Sciatic nerve (tissue), 2 donors: ENCODE results near the gene GFI1. TPM values are rescaled to one million over a fixed set of nuclear protein-coding genes. Genes with fewer than 3 reads are reported as not detected.

Source experiments
- ATAC-seq: fragments of 200-7000 bp; cut with Tn5 transposase; one replicate; pipeline ENCODE4 v1.9.1; 2020; ENCODE audit warnings: mild to moderate bottlenecking, moderate library complexity
- DNase-seq: peaks from one replicate; pipeline ENCODE4 v3.0.0-alpha.2; 2020; ENCODE audit warnings: low spot score
- intact Hi-C: fragments of 100-400 bp; cut with DNase I; formaldehyde crosslinking; loops from one replicate; pipeline ENCODE4 v1.14.2; 2022
- total RNA-seq: library from RNA; stranded (reverse); fragmentation: NEBNext Ultra II Directional; extraction: Animal tissue kit (Norgen Biotek cat#: 25700); gene quantifications from one replicate; pipeline ENCODE4 v1.2.1, GENCODE V29; 2021
- donor health status: DM: no; HTN: no; CAD: no.
- donor health status: DM: no; HTN: no; CAD: no.

The GFI1 gene
- total RNA-seq, 1 donor from 2014 or later = 0.85 TPM

GRCh38 chr1:92493139-92493538 lies 6.4 kb upstream of the GFI1 start:
- intact Hi-C loops = no loop called here
- ATAC-seq (no peak), DNase-seq (no peak)

GRCh38 chr1:92488832-92489231 lies 2.1 kb upstream of the GFI1 start:
- DNase-seq (no peak), ATAC-seq (no peak)
- intact Hi-C loops = no loop called here

GRCh38 chr1:92488416-92488815 lies 1.7 kb upstream of the GFI1 start:
- ATAC-seq (no peak), DNase-seq (no peak)
- intact Hi-C loops = no loop called here

- DNase-seq (no peak), ATAC-seq (no peak)
- intact Hi-C loops = no loop called here
These were observed 417 bp upstream of the GFI1 start for GRCh38 chr1:92487078-92487605.

GRCh38 chr1:92485381-92486250 lies 1.1 kb downstream of the GFI1 start:
- ATAC-seq = peak; percentile 47
- intact Hi-C loops = no loop called here
- DNase-seq = peak; percentile 61

- DNase-seq (no peak), ATAC-seq (peak; percentile 29)
- intact Hi-C loops = no loop called here
These were observed 2.0 kb downstream of the GFI1 start for GRCh38 chr1:92484472-92485380.

- ATAC-seq (no peak), DNase-seq (no peak)
- intact Hi-C loops = no loop called here
These were observed 2.9 kb downstream of the GFI1 start for GRCh38 chr1:92483610-92484471.

GRCh38 chr1:92482665-92483609 lies 3.8 kb downstream of the GFI1 start:
- ATAC-seq = no peak
- DNase-seq = no peak

GRCh38 chr1:92481971-92482664 lies 4.6 kb downstream of the GFI1 start:
- intact Hi-C loops = no loop called here
- no peak for DNase-seq
- no peak for ATAC-seq

More at GRCh38 chr1:92482665-92483609, 3.8 kb downstream of the GFI1 start:
- intact Hi-C loops = no loop called here

GRCh38 chr1:92481599-92481925 lies 5.2 kb downstream of the GFI1 start:
- intact Hi-C loops = no loop called here
- DNase-seq (no peak), ATAC-seq (no peak)

GRCh38 chr1:92480813-92481598 lies 5.7 kb downstream of the GFI1 start:
- ATAC-seq = no peak
- no peak for DNase-seq
- intact Hi-C loops = no loop called here

- ATAC-seq = no peak
- no peak for DNase-seq
- intact Hi-C loops = no loop called here
These were observed 6.4 kb downstream of the GFI1 start for GRCh38 chr1:92480200-92480812.

GRCh38 chr1:92479587-92479986 lies 7.1 kb downstream of the GFI1 start:
- intact Hi-C loops = no loop called here
- ATAC-seq (no peak), DNase-seq (no peak)

- DNase-seq = no peak
- intact Hi-C loops = no loop called here
- no peak for ATAC-seq
These were observed 8.3 kb downstream of the GFI1 start for GRCh38 chr1:92478393-92478792.

GRCh38 chr1:92476071-92476631 lies 10.6 kb downstream of the GFI1 start:
- ATAC-seq (peak; percentile 24), DNase-seq (no peak)
- intact Hi-C loops = no loop called here

GRCh38 chr1:92475029-92475428 lies 11.7 kb downstream of the GFI1 start:
- no peak for DNase-seq
- ATAC-seq = no peak
- intact Hi-C loops = no loop called here
